DOHH2 (cell line): ENCODE data around the gene ZNF592.
"Not testable (repeated sequence)": the region's sequence is repeated elsewhere in the genome, so short reads cannot be mapped to it uniquely, and the experiment has no call there.

Experiments used
- H3F3A ChIP-seq: fragments of 200-600 bp; sonication (generic), shearing (Covaris generic); 2 replicates; pipeline ENCODE4 v1.6.0; 2016; ENCODE audit warnings: antibody characterized with exemption, mild to moderate bottlenecking; ENCODE audit not compliant: control insufficient read depth, insufficient read depth
- H3K27ac ChIP-seq: fragments of 200-600 bp; sonication (generic); 2 replicates; pipeline ENCODE4 v1.5.1; 2014; ENCODE audit warnings: low read depth, mild to moderate bottlenecking, low read length, moderate library complexity
- H3K27me3 ChIP-seq: fragments of 200-600 bp; sonication (generic); 2 replicates; pipeline ENCODE4 v1.6.1; 2014; ENCODE audit warnings: mild to moderate bottlenecking, low read length, mixed read lengths; ENCODE audit not compliant: control insufficient read depth
- H3K36me3 ChIP-seq: fragments of 200-600 bp; sonication (generic); 2 replicates; pipeline ENCODE4 v1.6.1; 2014; ENCODE audit warnings: mild to moderate bottlenecking, low read length, moderate library complexity, mixed read lengths; ENCODE audit not compliant: control insufficient read depth
- H3K4me1 ChIP-seq: fragments of 200-600 bp; sonication (generic); 2 replicates; pipeline ENCODE4 v1.6.1; 2014; ENCODE audit warnings: mild to moderate bottlenecking, low read length, mixed read lengths; ENCODE audit not compliant: control insufficient read depth
- H3K4me2 ChIP-seq: fragments of 200-600 bp; sonication (generic); 2 replicates; pipeline ENCODE4 v1.6.0; 2014; ENCODE audit warnings: mild to moderate bottlenecking, low read length, moderate library complexity
- H3K4me3 ChIP-seq: fragments of 200-600 bp; sonication (generic); 2 replicates; pipeline ENCODE4 v1.5.1; 2014; ENCODE audit warnings: mild to moderate bottlenecking, low read length, mixed read lengths
- H3K79me2 ChIP-seq: fragments of 200-600 bp; sonication (generic); 2 replicates; pipeline ENCODE4 v1.6.1; 2014; ENCODE audit warnings: mild to moderate bottlenecking, low read length, mixed read lengths; ENCODE audit not compliant: control insufficient read depth
- H3K9me2 ChIP-seq: fragments of 200-600 bp; sonication (generic); replicated peaks from 2 replicates; pipeline ENCODE4 v1.6.1; 2014; ENCODE audit warnings: mild to moderate bottlenecking, low read length, mixed read lengths; ENCODE audit not compliant: control insufficient read depth
- H3K9me3 ChIP-seq: fragments of 200-600 bp; sonication (generic); 2 replicates; pipeline ENCODE4 v1.6.1; 2014; ENCODE audit warnings: antibody characterized with exemption, low read length, mixed read lengths; ENCODE audit not compliant: control insufficient read depth, insufficient read depth
- H4K20me1 ChIP-seq: fragments of 200-600 bp; sonication (generic); 2 replicates; pipeline ENCODE4 v1.6.0; 2014; ENCODE audit warnings: low read depth, mild to moderate bottlenecking, antibody characterized with exemption, low read length, moderate library complexity; ENCODE audit not compliant: control insufficient read depth, insufficient read depth
- CTCF ChIP-seq: fragments of 200-600 bp; sonication (generic); IDR thresholded peaks from one replicate; pipeline ENCODE4 v1.5.1; 2014; ENCODE audit warnings: antibody characterized with exemption, mild to moderate bottlenecking, low read depth, low read length; ENCODE audit not compliant: poor library complexity, severe bottlenecking
- EZH2phosphoT487 ChIP-seq: fragments of 200-600 bp; sonication (generic); IDR thresholded peaks from 2 replicates; pipeline ENCODE4 v1.6.1; 2017; ENCODE audit warnings: borderline replicate concordance, mild to moderate bottlenecking, antibody characterized with exemption, low read length, moderate library complexity, mixed read lengths

ZNF592 gene

GRCh38 chr15:84752195-84752594 is 3.8 kb downstream of the ZNF592 start:
- peaks cover 33% of the 10 kb centered on the region for H3K4me1 ChIP-seq
- no peak overlapping the region for H3K4me3 ChIP-seq
- no peaks in the 10 kb centered on the region for H3K9me3 ChIP-seq
- no peak overlapping the region for H3K4me2 ChIP-seq
- no peaks in the 10 kb centered on the region for H3K27me3 ChIP-seq
- H3F3A ChIP-seq: peaks cover 7% of the 10 kb centered on the region; the same call in 1 of the 2 replicates
- TF ChIP-seq EZH2phosphoT487 (no peak), CTCF (no peak)
- peaks cover 92% of the 10 kb centered on the region for H3K79me2 ChIP-seq
- H3K27ac ChIP-seq: no peak overlapping the region
- peaks cover 31% of the 10 kb centered on the region for H3K36me3 ChIP-seq
- H4K20me1 ChIP-seq: peaks cover 15% of the 10 kb centered on the region; the same call in 1 of the 2 replicates
- no peaks in the 10 kb centered on the region for H3K9me2 ChIP-seq

DNA sequence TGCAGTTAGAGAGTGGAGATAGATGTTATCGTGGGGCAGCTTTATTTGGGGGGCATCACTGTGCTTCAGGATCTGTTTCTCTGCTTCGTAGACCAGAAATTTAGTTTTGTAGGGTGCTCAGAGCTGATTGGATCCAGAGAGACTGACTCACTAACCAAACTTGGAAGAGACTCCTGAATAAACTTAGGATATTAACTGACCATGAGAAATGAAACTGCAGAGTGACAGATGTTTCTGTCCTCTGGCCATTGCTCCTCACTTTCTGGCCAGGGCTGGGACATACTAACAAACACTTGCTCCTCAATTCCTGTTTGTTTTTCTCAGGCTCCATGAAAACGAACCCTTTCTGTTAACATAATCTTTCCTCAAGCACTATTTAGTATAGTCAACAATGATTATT is 4.3 kb downstream of the ZNF592 start:
- no peaks in the 10 kb centered on the region for H3K9me3 ChIP-seq
- H3F3A ChIP-seq: peaks cover 7% of the 10 kb centered on the region; the same call in 1 of the 2 replicates
- TF ChIP-seq CTCF: no peak
- TF ChIP-seq EZH2phosphoT487: no peak
- H3K36me3 ChIP-seq: peaks cover 31% of the 10 kb centered on the region
- no peaks in the 10 kb centered on the region for H3K27me3 ChIP-seq
- H3K4me3 ChIP-seq: no peak overlapping the region
- H4K20me1 ChIP-seq: peaks cover 15% of the 10 kb centered on the region; the same call in 1 of the 2 replicates
- H3K27ac ChIP-seq: no peak overlapping the region
- no peaks in the 10 kb centered on the region for H3K9me2 ChIP-seq
- no peak overlapping the region for H3K4me2 ChIP-seq
- peaks cover 28% of the 10 kb centered on the region for H3K4me1 ChIP-seq
- H3K79me2 ChIP-seq: peaks cover 92% of the 10 kb centered on the region

DNA sequence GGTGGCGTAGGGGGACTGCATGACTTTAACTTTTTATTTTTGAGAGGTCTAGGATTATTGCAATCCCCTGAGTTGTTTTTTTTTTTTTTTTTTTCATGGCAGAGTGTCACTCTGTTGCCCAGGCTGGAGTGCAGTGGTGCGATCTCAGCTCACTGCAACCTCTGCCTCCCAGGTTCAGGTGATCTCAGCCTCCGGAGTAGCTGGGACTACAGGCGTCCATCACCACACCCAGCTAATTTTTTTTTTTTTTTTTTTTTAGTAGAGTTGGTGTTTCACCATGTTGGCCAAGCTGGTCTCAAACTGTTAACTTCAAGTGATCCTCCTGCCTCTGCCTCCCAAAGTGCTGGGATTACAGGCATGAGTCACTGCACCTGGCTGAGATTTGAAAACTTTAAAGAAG is 6.5 kb downstream of the ZNF592 start:
- H4K20me1 ChIP-seq: peaks cover 15% of the 10 kb centered on the region; the same call in 1 of the 2 replicates
- peaks cover 28% of the 10 kb centered on the region for H3K36me3 ChIP-seq
- H3K4me2 ChIP-seq, H3K27ac ChIP-seq, H3K27me3 ChIP-seq, H3K4me3 ChIP-seq, H3K9me3 ChIP-seq, H3K9me2 ChIP-seq, H3F3A ChIP-seq: not testable (repeated sequence)
- H3K79me2 ChIP-seq: peaks cover 100% of the 10 kb centered on the region
- H3K4me1 ChIP-seq: peaks cover 32% of the 10 kb centered on the region

DNA sequence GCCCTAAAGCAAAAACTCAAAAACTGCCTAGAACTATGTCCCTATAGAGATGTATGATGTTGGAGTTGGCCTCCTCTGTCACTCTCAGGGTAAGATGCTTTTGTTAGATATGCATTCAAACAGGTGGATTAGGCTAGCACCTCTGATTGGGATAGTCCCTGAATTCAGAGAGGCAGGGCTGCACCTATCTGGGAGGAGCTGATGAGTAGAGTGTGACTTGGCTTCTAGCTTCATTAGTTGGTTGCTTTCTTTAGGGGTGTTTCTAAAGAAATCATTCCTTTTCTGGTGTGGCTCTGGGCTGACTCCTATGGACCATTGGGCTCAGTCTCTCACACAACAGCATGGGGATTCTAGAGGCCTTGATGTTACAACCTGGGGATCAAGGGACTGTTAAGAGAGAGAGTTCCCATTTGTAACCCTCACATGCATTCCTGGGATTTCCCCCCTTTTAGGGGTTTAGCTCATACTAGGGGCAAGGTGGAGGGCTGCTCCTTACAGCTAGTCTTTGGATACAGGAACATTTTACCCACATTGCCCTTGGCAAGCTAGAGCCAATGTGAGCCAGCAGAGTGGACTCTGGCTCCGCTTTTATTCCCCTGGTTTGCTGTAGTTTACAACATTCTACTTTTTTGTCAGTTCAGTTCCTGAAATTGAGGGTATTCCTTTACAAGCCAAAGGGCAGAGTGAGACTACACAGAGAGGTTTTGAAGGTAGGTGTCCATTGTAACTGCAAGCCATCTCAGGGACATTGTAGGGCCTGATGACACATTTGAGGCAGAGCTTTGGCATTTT is 7.5 kb downstream of the ZNF592 start:
- Histone ChIP-seq H3K36me3 (peaks cover 26% of the 10 kb centered on the region), H3K27ac (no peak overlapping the region), H4K20me1 (peaks cover 15% of the 10 kb centered on the region; the same call in 1 of the 2 replicates), H3K4me1 (peaks cover 32% of the 10 kb centered on the region), H3F3A (0 out of 2 replicates have a peak, but pooled peaks cover 2% of the 10 kb centered on the region), H3K4me2 (no peak overlapping the region), H3K9me3 (no peaks in the 10 kb centered on the region), H3K79me2 (peaks cover 100% of the 10 kb centered on the region), H3K9me2 (no peaks in the 10 kb centered on the region), H3K27me3 (no peaks in the 10 kb centered on the region), H3K4me3 (no peak overlapping the region)
- TF ChIP-seq CTCF: no peak
- no peak for TF ChIP-seq EZH2phosphoT487
